K562 (cell line): ENCODE data around the gene CEACAM18. TPM values are rescaled to one million over a fixed set of nuclear protein-coding genes. Genes with fewer than 3 reads are reported as not detected.
A peak's percentile ranks its signal among the peaks of the same experiment; 100 is the strongest.

ENCODE experiments used
- BACH1 ChIP-seq: fragments of 200-800 bp; sonication (Bioruptor generic); IDR thresholded peaks from 2 replicates; pipeline ENCODE4 v1.6.1; 2016; ENCODE audit warnings: missing genetic modification characterization, missing compliant biosample characterization
- C11orf30 ChIP-seq: fragments of 450-650 bp; IDR thresholded peaks from 2 replicates; pipeline ENCODE4 v1.6.1; 2016; ENCODE audit warnings: low read depth, mild to moderate bottlenecking
- HDAC2 ChIP-seq: fragments of 450-650 bp; IDR thresholded peaks from 2 replicates; pipeline ENCODE4 v1.6.1; 2016; ENCODE audit warnings: mild to moderate bottlenecking
- NELFE ChIP-seq: IDR thresholded peaks from 2 replicates; pipeline ENCODE4 v1.6.1; 2011; ENCODE audit warnings: mild to moderate bottlenecking; ENCODE audit not compliant: insufficient read depth, insufficient read length
- NFRKB ChIP-seq: fragments of 450-650 bp; IDR thresholded peaks from 2 replicates; pipeline ENCODE4 v1.6.1; 2016; ENCODE audit warnings: low read depth
- PTTG1 ChIP-seq: fragments of 450-650 bp; IDR thresholded peaks from 2 replicates; pipeline ENCODE4 v1.6.1; 2016; ENCODE audit warnings: low read depth, mild to moderate bottlenecking, missing genetic modification characterization, missing compliant biosample characterization
- RHOXF2B ChIP-seq: fragments of 250-450 bp; sonication (Bioruptor Pico); conservative IDR thresholded peaks from 2 replicates; pipeline ENCODE4 v1.5.1; 2021
- SLC30A9 ChIP-seq: fragments of 250-450 bp; sonication (Bioruptor Pico); IDR thresholded peaks from 2 replicates; pipeline ENCODE4 v1.8.0; 2022; ENCODE audit warnings: mild to moderate bottlenecking, moderate library complexity
- TOE1 ChIP-seq, 2 experiments: fragments of 450-650 bp in 1 of 2; sonication (generic) in 1 of 2; formaldehyde crosslinking in 1 of 2; IDR thresholded peaks; 2 replicates each; pipeline versions ENCODE4 v1.7.1 to v1.8.0; 2016 to 2022; ENCODE audit warnings: borderline replicate concordance in 2 of 2, mild to moderate bottlenecking in 2 of 2, antibody characterized with exemption in 1 of 2, inconsistent platforms in 1 of 2, low read depth in 1 of 2, missing genetic modification reagents in 1 of 2, moderate library complexity in 1 of 2
- ZNF584 ChIP-seq: fragments of 200-800 bp; sonication (Bioruptor generic); IDR thresholded peaks from 2 replicates; pipeline ENCODE4 v1.6.1; 2016; ENCODE audit warnings: low read depth, mild to moderate bottlenecking, missing genetic modification characterization, missing compliant biosample characterization
- polyA plus RNA-seq, 8 experiments: library from polyadenylated mRNA; depleted of rRNA in 4 of 8; stranded (reverse) in 5 of 8; unstranded in 3 of 8; fragments of >200 nt; fragmentation: Nextera tagmentation in 2 of 8; fragmentation: Illumina TruSeq in 1 of 8; extraction: Ambion mirVana in 2 of 8; extraction: Trizol in 1 of 8; gene quantifications; 2 replicates each; pipeline versions ENCODE4 v1.2.1 to v1.2.3, GENCODE V29; 2011 to 2014; ENCODE audit warnings: inconsistent platforms in 1 of 8, missing spikeins in 1 of 8
- total RNA-seq, 7 experiments: library from RNA; depleted of rRNA in 6 of 7; stranded (reverse); fragments of >200 nt in 6 of 7; fragmentation: Illumina TruSeq in 2 of 7; extraction: Trizol in 2 of 7; gene quantifications; 2 replicates each; pipeline versions ENCODE4 v1.2.1 to v1.2.3, GENCODE V29; 2011 to 2021; ENCODE audit warnings: low replicate concordance in 1 of 7
- TF ChIP-seq, protein P1 (sequence below), 2 experiments: fragments of 450-650 bp; IDR thresholded peaks; 2 replicates each; pipeline ENCODE4 v1.6.1; 2016
- TF ChIP-seq, protein P2 (sequence below): sonication (generic); formaldehyde crosslinking; IDR thresholded peaks from 2 replicates; pipeline ENCODE4 v1.8.0; 2022; ENCODE audit warnings: missing genetic modification reagents, mild to moderate bottlenecking, moderate library complexity, borderline replicate concordance
- TF ChIP-seq, protein P3 (sequence below): fragments of 250-450 bp; sonication (Bioruptor Pico); IDR thresholded peaks from 2 replicates; pipeline ENCODE4 v1.6.1; 2021; ENCODE audit warnings: mild to moderate bottlenecking

Gene CEACAM18
- total and polyA plus RNA-seq, 9 of the 15 experiments (the other 6 are each of a cell fraction or from before 2014, with no cell fraction given): 0.08 to 0.24 (median 0.15) TPM; not detected in 3

DNA sequence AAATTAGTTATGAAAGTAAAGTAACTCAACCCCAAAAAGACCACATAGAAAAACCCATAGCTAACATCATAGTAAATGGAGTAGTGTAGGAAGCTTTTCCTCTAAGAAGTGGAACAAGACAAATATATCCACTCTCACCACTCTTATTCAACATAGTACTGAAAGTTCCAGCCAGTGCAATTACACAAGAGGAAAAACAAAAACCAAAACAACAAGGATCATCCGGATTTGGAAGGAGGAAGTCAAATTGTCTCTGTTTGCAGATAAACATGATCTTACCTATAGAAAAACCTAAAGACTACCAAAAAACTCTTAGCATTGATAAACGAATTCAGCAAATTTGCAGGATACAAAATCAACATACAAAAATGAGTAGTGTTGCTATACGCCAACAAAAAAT lies 11.6 kb upstream of the CEACAM18 start (continued):
- TF ChIP-seq ZNF584 (CRISPR knock-in tag): no peak
- TF ChIP-seq, protein P1, sequence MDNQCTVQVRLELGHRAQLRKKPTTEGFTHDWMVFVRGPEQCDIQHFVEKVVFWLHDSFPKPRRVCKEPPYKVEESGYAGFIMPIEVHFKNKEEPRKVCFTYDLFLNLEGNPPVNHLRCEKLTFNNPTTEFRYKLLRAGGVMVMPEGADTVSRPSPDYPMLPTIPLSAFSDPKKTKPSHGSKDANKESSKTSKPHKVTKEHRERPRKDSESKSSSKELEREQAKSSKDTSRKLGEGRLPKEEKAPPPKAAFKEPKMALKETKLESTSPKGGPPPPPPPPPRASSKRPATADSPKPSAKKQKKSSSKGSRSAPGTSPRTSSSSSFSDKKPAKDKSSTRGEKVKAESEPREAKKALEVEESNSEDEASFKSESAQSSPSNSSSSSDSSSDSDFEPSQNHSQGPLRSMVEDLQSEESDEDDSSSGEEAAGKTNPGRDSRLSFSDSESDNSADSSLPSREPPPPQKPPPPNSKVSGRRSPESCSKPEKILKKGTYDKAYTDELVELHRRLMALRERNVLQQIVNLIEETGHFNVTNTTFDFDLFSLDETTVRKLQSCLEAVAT (IDR thresholded peaks at IDR 0.05): peak in 1 of 2 experiments; percentile 54; a peak in 1 of 4 replicates
- no peak for TF ChIP-seq HDAC2
- TF ChIP-seq RHOXF2B (CRISPR knock-in tag): no peak
- TF ChIP-seq SLC30A9 (CRISPR knock-in tag): no peak
- no peak for TF ChIP-seq BACH1 (tag)
- TF ChIP-seq TOE1 (IDR thresholded peaks at IDR 0.05; ENCODE audit: borderline replicate concordance): no peak
- TF ChIP-seq TOE1 (CRISPR knock-in tag; IDR thresholded peaks at IDR 0.05; ENCODE audit: borderline replicate concordance, low read depth): no peak
- peak; percentile 18; the same call in 1 of the 2 replicates for TF ChIP-seq C11orf30
- no peak for TF ChIP-seq PTTG1
- peak; percentile 28 for TF ChIP-seq NFRKB
- TF ChIP-seq, protein P2, sequence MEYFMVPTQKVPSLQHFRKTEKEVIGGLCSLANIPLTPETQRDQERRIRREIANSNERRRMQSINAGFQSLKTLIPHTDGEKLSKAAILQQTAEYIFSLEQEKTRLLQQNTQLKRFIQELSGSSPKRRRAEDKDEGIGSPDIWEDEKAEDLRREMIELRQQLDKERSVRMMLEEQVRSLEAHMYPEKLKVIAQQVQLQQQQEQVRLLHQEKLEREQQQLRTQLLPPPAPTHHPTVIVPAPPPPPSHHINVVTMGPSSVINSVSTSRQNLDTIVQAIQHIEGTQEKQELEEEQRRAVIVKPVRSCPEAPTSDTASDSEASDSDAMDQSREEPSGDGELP (CRISPR knock-in tag): no peak
- TF ChIP-seq, protein P3, sequence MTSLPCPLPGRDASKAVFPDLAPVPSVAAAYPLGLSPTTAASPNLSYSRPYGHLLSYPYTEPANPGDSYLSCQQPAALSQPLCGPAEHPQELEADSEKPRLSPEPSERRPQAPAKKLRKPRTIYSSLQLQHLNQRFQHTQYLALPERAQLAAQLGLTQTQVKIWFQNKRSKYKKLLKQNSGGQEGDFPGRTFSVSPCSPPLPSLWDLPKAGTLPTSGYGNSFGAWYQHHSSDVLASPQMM (CRISPR knock-in tag): no peak
- TF ChIP-seq NELFE: no peak
